HFF-Myc (cell line): ENCODE data around the gene SNX9.

Source experiments
- DNase-seq: peaks from one replicate; pipeline ENCODE4 v3.0.0-alpha.2; 2011; ENCODE audit warnings: low read depth; ENCODE audit errors: extremely low read depth
- H3K4me3 ChIP-seq: replicated peaks from 2 replicates; pipeline ENCODE4 v1.5.1; 2011; ENCODE audit warnings: low read depth, mild to moderate bottlenecking, control low read depth, low read length
- CTCF ChIP-seq: IDR thresholded peaks from 2 replicates; pipeline ENCODE4 v1.5.1; 2012; ENCODE audit warnings: mild to moderate bottlenecking, low read depth, low read length, control low read depth; ENCODE audit errors: missing control alignments

Gene SNX9

GRCh38 chr6:157906537-157907061, 83.6 kb downstream of the SNX9 start:
- no peak for DNase-seq

GRCh38 chr6:157907651-157908050, 84.6 kb downstream of the SNX9 start:
- H3K4me3 ChIP-seq: no peak overlapping the region
- no peak for TF ChIP-seq CTCF
- DNase-seq: no peak

More at GRCh38 chr6:157906537-157907061, 83.6 kb downstream of the SNX9 start:
- no peak overlapping the region for H3K4me3 ChIP-seq
- no peak for TF ChIP-seq CTCF

DNA sequence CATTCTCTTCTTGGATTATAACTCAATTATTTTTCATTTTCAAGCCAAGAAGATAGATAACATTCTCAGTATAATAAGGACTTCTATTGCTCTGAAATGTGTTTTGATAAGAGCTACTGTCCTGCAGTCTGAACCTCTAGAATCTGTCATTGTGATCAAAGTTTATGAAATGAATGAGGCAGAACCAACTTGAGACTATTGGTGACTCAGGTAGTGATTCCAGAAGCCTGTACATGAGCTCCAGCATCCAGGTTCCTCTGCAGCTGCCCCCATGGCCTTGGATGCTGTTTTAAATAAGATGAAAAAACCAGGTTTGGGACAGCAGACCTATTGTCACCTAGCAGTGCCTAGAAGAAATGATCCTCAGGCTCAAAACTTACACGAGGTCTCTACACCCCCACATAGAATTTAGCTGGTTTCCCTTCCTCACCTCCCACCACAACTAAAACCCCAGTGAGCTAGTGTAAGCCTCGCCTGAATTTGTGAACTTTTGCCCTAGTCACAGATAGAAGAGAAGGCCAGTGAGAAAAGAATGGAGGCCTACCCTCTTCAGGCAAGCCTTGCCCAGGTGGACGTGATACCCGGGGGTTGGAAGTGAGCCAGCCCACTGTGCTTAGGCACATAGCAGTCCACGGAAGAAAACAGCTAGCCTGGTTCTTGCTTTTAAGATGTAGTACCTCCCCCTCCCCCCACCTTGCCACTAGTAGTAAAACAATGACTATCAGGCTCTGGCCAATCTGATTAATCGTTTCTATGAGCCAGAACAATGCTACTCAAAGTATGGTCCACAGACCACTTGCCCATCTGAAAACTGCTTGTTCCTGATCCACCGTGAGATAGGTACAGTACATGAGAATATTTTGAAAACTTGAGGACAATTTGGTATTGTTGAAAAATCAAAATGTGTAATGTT, 85.6 kb downstream of the SNX9 start:
- TF ChIP-seq CTCF: no peak
- no peak for DNase-seq

GRCh38 chr6:157909282-157909664, 86.2 kb downstream of the SNX9 start:
- DNase-seq: no peak
- no peak overlapping the region for H3K4me3 ChIP-seq
- TF ChIP-seq CTCF: no peak

More for the DNA sequence above, 85.6 kb downstream of the SNX9 start:
- H3K4me3 ChIP-seq: no peak overlapping the region

GRCh38 chr6:157911278-157911677, 88.2 kb downstream of the SNX9 start:
- DNase-seq: no peak
- no peak overlapping the region for H3K4me3 ChIP-seq
- TF ChIP-seq CTCF: no peak

GRCh38 chr6:157911786-157912185, 88.7 kb downstream of the SNX9 start:
- TF ChIP-seq CTCF: no peak
- DNase-seq: no peak
- no peak overlapping the region for H3K4me3 ChIP-seq

GRCh38 chr6:157912326-157912725, 89.3 kb downstream of the SNX9 start:
- DNase-seq: peak; percentile 14
- H3K4me3 ChIP-seq: no peak overlapping the region
- TF ChIP-seq CTCF: no peak
